ENCODE results near the gene FSTL4. TPM values are rescaled to one million over a fixed set of nuclear protein-coding genes. Genes with fewer than 3 reads are reported as not detected.
A peak's percentile ranks its signal among the peaks of the same experiment; 100 is the strongest.

Gene FSTL4
- total RNA-seq, 1 experiment from 2014 or later = 0.12 TPM

- Mint-ChIP-seq H3K36me3 (ENCODE audit: insufficient read depth, unreplicated experiment) (no peaks in the 10 kb centered on the region), H3K27ac (ENCODE audit: low read depth, unreplicated experiment) (no peak overlapping the region), H3K27me3 (ENCODE audit: insufficient read depth, unreplicated experiment) (no peaks in the 10 kb centered on the region), H3K9me3 (ENCODE audit: unreplicated experiment) (no peaks in the 10 kb centered on the region), H3K4me3 (ENCODE audit: unreplicated experiment) (no peak overlapping the region), H3K4me1 (ENCODE audit: insufficient read depth, unreplicated experiment) (peaks cover 5% of the 10 kb centered on the region)
- ChIA-PET POLR2A (interaction anchor here (1.5 kb wide), 1 partner anchor 17 kb away, joined by 4 read pairs; no protein-coding TSS in a partner anchor), CTCF (interaction anchor here (0.6 to 2.0 kb wide), 6 partner anchors 15 to 621 kb away, joined by 3 to 23 read pairs (median 4); no protein-coding TSS in a partner anchor)
- BruUV-seq (replicated peaks) = no TSS peak
- peak; percentile 30 for DNase-seq (ENCODE audit: unreplicated experiment)
- TF ChIP-seq, protein P1, sequence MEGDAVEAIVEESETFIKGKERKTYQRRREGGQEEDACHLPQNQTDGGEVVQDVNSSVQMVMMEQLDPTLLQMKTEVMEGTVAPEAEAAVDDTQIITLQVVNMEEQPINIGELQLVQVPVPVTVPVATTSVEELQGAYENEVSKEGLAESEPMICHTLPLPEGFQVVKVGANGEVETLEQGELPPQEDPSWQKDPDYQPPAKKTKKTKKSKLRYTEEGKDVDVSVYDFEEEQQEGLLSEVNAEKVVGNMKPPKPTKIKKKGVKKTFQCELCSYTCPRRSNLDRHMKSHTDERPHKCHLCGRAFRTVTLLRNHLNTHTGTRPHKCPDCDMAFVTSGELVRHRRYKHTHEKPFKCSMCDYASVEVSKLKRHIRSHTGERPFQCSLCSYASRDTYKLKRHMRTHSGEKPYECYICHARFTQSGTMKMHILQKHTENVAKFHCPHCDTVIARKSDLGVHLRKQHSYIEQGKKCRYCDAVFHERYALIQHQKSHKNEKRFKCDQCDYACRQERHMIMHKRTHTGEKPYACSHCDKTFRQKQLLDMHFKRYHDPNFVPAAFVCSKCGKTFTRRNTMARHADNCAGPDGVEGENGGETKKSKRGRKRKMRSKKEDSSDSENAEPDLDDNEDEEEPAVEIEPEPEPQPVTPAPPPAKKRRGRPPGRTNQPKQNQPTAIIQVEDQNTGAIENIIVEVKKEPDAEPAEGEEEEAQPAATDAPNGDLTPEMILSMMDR (IDR thresholded peaks at IDR 0.05; ENCODE audit: unreplicated experiment) = no peak
- intact Hi-C loops (cut with micrococcal nuclease) = no loop called here
Measured at GRCh38 chr5:133440467-133441115, 171.8 kb downstream of the FSTL4 start.

DNA sequence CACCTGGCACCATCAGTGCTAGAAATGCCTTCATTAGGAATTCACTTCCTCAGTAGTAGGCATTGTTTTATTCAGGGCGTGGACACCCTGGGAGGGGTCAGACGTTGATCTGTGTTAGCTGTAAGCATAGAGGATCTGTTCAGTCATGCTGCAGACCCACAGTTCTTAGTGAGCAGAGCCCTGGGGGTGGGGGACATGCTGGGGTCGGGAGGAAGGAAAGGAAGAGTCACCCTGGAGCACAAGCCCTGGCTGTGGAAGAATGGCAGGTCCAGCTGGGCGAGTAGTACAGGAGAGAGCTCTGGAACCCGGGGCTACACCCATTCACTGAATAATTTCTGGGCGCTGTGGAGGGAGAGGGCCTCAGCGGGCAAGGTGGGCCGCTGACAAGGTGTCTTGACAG is 172.5 kb downstream of the FSTL4 start:
- BruUV-seq (replicated peaks) = no TSS peak
- peaks cover 5% of the 10 kb centered on the region for H3K4me1 Mint-ChIP-seq (ENCODE audit: insufficient read depth, unreplicated experiment)
- no peaks in the 10 kb centered on the region for H3K36me3 Mint-ChIP-seq (ENCODE audit: insufficient read depth, unreplicated experiment)
- no peak overlapping the region for H3K4me3 Mint-ChIP-seq (ENCODE audit: unreplicated experiment)
- TF ChIP-seq, protein P1 (IDR thresholded peaks at IDR 0.05; ENCODE audit: unreplicated experiment) = no peak
- POLR2A ChIA-PET = interaction anchor here (1.5 kb wide), 1 partner anchor 16 kb away, joined by 4 read pairs; no protein-coding TSS in a partner anchor
- CTCF ChIA-PET = interaction anchor here (0.6 to 2.0 kb wide), 9 partner anchors 12 to 622 kb away, joined by 3 to 23 read pairs (median 4); no protein-coding TSS in a partner anchor
- intact Hi-C loops (cut with micrococcal nuclease) = no loop called here
- H3K27ac Mint-ChIP-seq (ENCODE audit: low read depth, unreplicated experiment) = no peak overlapping the region
- no peaks in the 10 kb centered on the region for H3K27me3 Mint-ChIP-seq (ENCODE audit: insufficient read depth, unreplicated experiment)
- DNase-seq (ENCODE audit: unreplicated experiment) = no peak
- no peaks in the 10 kb centered on the region for H3K9me3 Mint-ChIP-seq (ENCODE audit: unreplicated experiment)

GRCh38 chr5:133438487-133438886 is 173.9 kb downstream of the FSTL4 start:
- H3K4me3 Mint-ChIP-seq (ENCODE audit: unreplicated experiment) = no peak overlapping the region
- no peak for DNase-seq (ENCODE audit: unreplicated experiment)
- H3K27me3 Mint-ChIP-seq (ENCODE audit: insufficient read depth, unreplicated experiment) = no peaks in the 10 kb centered on the region
- no peaks in the 10 kb centered on the region for H3K9me3 Mint-ChIP-seq (ENCODE audit: unreplicated experiment)
- no peak overlapping the region for H3K27ac Mint-ChIP-seq (ENCODE audit: low read depth, unreplicated experiment)
- TF ChIP-seq, protein P1 (IDR thresholded peaks at IDR 0.05; ENCODE audit: unreplicated experiment) = no peak
- peaks cover 5% of the 10 kb centered on the region for H3K4me1 Mint-ChIP-seq (ENCODE audit: insufficient read depth, unreplicated experiment)
- POLR2A ChIA-PET = no interaction called here
- CTCF ChIA-PET = interaction anchor here (0.6 to 1.3 kb wide), 2 partner anchors 13 to 430 kb away, joined by 4 to 6 read pairs; no protein-coding TSS in a partner anchor
- no peaks in the 10 kb centered on the region for H3K36me3 Mint-ChIP-seq (ENCODE audit: insufficient read depth, unreplicated experiment)
- intact Hi-C loops (cut with micrococcal nuclease) = no loop called here
- no TSS peak for BruUV-seq (replicated peaks)

DNA sequence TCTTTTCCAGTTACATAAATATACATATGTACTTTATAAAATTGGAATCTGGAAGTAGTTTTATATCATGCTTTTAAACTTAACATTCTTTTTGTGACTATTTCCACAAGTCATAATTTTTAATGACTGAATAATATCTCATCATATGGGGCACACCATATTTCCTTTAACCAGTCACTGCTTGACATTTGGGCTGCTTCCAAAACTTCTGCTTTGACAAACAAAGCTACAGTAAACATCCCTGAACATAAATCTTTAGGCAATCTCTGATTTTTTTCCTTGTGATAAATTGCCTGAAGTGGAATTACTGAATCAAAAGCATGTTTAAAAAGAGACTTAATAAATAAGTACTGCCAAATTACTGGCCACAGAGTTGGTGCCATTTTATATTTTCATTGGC is 178.0 kb downstream of the FSTL4 start:
- DNase-seq (ENCODE audit: unreplicated experiment) = no peak
- Mint-ChIP-seq H3K36me3 (ENCODE audit: insufficient read depth, unreplicated experiment) (no peaks in the 10 kb centered on the region), H3K9me3 (ENCODE audit: unreplicated experiment) (no peaks in the 10 kb centered on the region), H3K4me1 (ENCODE audit: insufficient read depth, unreplicated experiment) (no peaks in the 10 kb centered on the region), H3K4me3 (ENCODE audit: unreplicated experiment) (no peak overlapping the region), H3K27me3 (ENCODE audit: insufficient read depth, unreplicated experiment) (no peaks in the 10 kb centered on the region), H3K27ac (ENCODE audit: low read depth, unreplicated experiment) (no peak overlapping the region)
- ChIA-PET CTCF (interaction anchor here (1.0 to 4.6 kb wide), 3 partner anchors 11 to 436 kb away, joined by 3 to 54 read pairs (median 4); no protein-coding TSS in a partner anchor), POLR2A (interaction anchor here (0.6 kb wide), 1 partner anchor 11 kb away, joined by 3 read pairs; no protein-coding TSS in a partner anchor)
- no TSS peak for BruUV-seq (replicated peaks)
- intact Hi-C loops (cut with micrococcal nuclease) = no loop called here
- TF ChIP-seq, protein P1 (IDR thresholded peaks at IDR 0.05; ENCODE audit: unreplicated experiment) = no peak
